ENCODE measurements around the gene INO80B.
"Not testable (repeated sequence)": the region's sequence is repeated elsewhere in the genome, so short reads cannot be mapped to it uniquely, and the experiment has no call there.

Gene INO80B

GRCh38 chr2:74450570-74451190 lies 4.2 kb upstream of the INO80B start:
- H3K4me3 ChIP-seq (ENCODE audit: low read length): no peak overlapping the region
- no peaks in the 10 kb centered on the region for H3K36me3 ChIP-seq (ENCODE audit: control insufficient read depth, insufficient read depth, low read length)
- WGBS (ENCODE audit: insufficient coverage, insufficient read length): no CpG with 5 or more reads among the region's 3 CpGs
- H3K9me3 ChIP-seq (ENCODE audit: control insufficient read depth, insufficient read depth, low read length): no peaks in the 10 kb centered on the region
- H3K27ac ChIP-seq (ENCODE audit: low read length): no peak overlapping the region
- H3K27me3 ChIP-seq (ENCODE audit: control insufficient read depth, insufficient read depth, low read length): no peaks in the 10 kb centered on the region
- no peak for DNase-seq (ENCODE audit: low read depth, low spot score)
- H3K4me1 ChIP-seq (ENCODE audit: control insufficient read depth, insufficient read depth, low read length): no peaks in the 10 kb centered on the region

GRCh38 chr2:74457129-74457548 lies 2.3 kb downstream of the INO80B start:
- WGBS (ENCODE audit: insufficient coverage, insufficient read length): no CpG with 5 or more reads among the region's 27 CpGs
- Histone ChIP-seq H3K9me3 (ENCODE audit: control insufficient read depth, insufficient read depth, low read length) (no peaks in the 10 kb centered on the region), H3K27ac (ENCODE audit: low read length) (no peak overlapping the region), H3K4me3 (ENCODE audit: low read length) (peak overlapping the region; percentile 73; the same call in 1 of the 2 replicates), H3K4me1 (ENCODE audit: control insufficient read depth, insufficient read depth, low read length) (0 out of 2 replicates have a peak, but pooled peaks cover 2% of the 10 kb centered on the region), H3K36me3 (ENCODE audit: control insufficient read depth, insufficient read depth, low read length) (peaks cover 3% of the 10 kb centered on the region; the same call in 1 of the 2 replicates), H3K27me3 (ENCODE audit: control insufficient read depth, insufficient read depth, low read length) (no peaks in the 10 kb centered on the region)
- no peak for DNase-seq (ENCODE audit: low read depth, low spot score)

- Histone ChIP-seq H3K27me3 (ENCODE audit: control insufficient read depth, insufficient read depth, low read length) (no peaks in the 10 kb centered on the region), H3K4me1 (ENCODE audit: control insufficient read depth, insufficient read depth, low read length) (0 out of 2 replicates have a peak, but pooled peaks cover 2% of the 10 kb centered on the region), H3K4me3 (ENCODE audit: low read length) (peak overlapping the region; percentile 73; the same call in 1 of the 2 replicates), H3K27ac (ENCODE audit: low read length) (no peak overlapping the region), H3K36me3 (ENCODE audit: control insufficient read depth, insufficient read depth, low read length) (peaks cover 8% of the 10 kb centered on the region), H3K9me3 (ENCODE audit: control insufficient read depth, insufficient read depth, low read length) (no peaks in the 10 kb centered on the region)
- no CpG with 5 or more reads among the region's 46 CpGs for WGBS (ENCODE audit: insufficient coverage, insufficient read length)
- DNase-seq (ENCODE audit: low read depth, low spot score): no peak
Measured at GRCh38 chr2:74457549-74458131, 2.8 kb downstream of the INO80B start.

GRCh38 chr2:74458132-74458937 lies 3.4 kb downstream of the INO80B start, which contains the start of gene WBP1:
TSS of gene WBP1 (plus strand) at chr2:74458438. CDS start at chr2:74458603, 165 bp downstream.
- Histone ChIP-seq H3K4me1 (ENCODE audit: control insufficient read depth, insufficient read depth, low read length) (0 out of 2 replicates have a peak, but pooled peaks cover 2% of the 10 kb centered on the region), H3K27me3 (ENCODE audit: control insufficient read depth, insufficient read depth, low read length) (no peaks in the 10 kb centered on the region), H3K27ac (ENCODE audit: low read length) (no peak within 1 kb of the TSS), H3K4me3 (ENCODE audit: low read length) (peak within 1 kb of the TSS; percentile 77), H3K36me3 (ENCODE audit: control insufficient read depth, insufficient read depth, low read length) (peaks cover 8% of the 10 kb centered on the region), H3K9me3 (ENCODE audit: control insufficient read depth, insufficient read depth, low read length) (no peaks in the 10 kb centered on the region)
- WGBS (ENCODE audit: insufficient coverage, insufficient read length): no CpG with 5 or more reads among the region's 38 CpGs
- DNase-seq (ENCODE audit: low read depth, low spot score): peak; percentile 100

GRCh38 chr2:74458938-74459363 lies 4.1 kb downstream of the INO80B start:
- WGBS (ENCODE audit: insufficient coverage, insufficient read length): no CpG with 5 or more reads among the region's 10 CpGs
- peak overlapping the region; percentile 77 for H3K4me3 ChIP-seq (ENCODE audit: low read length)
- no peaks in the 10 kb centered on the region for H3K27me3 ChIP-seq (ENCODE audit: control insufficient read depth, insufficient read depth, low read length)
- H3K9me3 ChIP-seq (ENCODE audit: control insufficient read depth, insufficient read depth, low read length): no peaks in the 10 kb centered on the region
- peaks cover 8% of the 10 kb centered on the region for H3K36me3 ChIP-seq (ENCODE audit: control insufficient read depth, insufficient read depth, low read length)
- no peak for DNase-seq (ENCODE audit: low read depth, low spot score)
- H3K27ac ChIP-seq (ENCODE audit: low read length): no peak overlapping the region
- 0 out of 2 replicates have a peak, but pooled peaks cover 2% of the 10 kb centered on the region for H3K4me1 ChIP-seq (ENCODE audit: control insufficient read depth, insufficient read depth, low read length)

GRCh38 chr2:74459503-74460118 lies 4.7 kb downstream of the INO80B start:
- not testable (repeated sequence) for DNase-seq (ENCODE audit: low read depth, low spot score); H3K27me3 ChIP-seq (ENCODE audit: control insufficient read depth, insufficient read depth, low read length); H3K27ac ChIP-seq (ENCODE audit: low read length); H3K4me1 ChIP-seq (ENCODE audit: control insufficient read depth, insufficient read depth, low read length); H3K9me3 ChIP-seq (ENCODE audit: control insufficient read depth, insufficient read depth, low read length); H3K36me3 ChIP-seq (ENCODE audit: control insufficient read depth, insufficient read depth, low read length); H3K4me3 ChIP-seq (ENCODE audit: low read length)
- 100% methylated on average over 1 of the region's 13 CpGs for WGBS (ENCODE audit: insufficient coverage, insufficient read length)

- DNase-seq (ENCODE audit: low read depth, low spot score); H3K4me1 ChIP-seq (ENCODE audit: control insufficient read depth, insufficient read depth, low read length); H3K36me3 ChIP-seq (ENCODE audit: control insufficient read depth, insufficient read depth, low read length); H3K9me3 ChIP-seq (ENCODE audit: control insufficient read depth, insufficient read depth, low read length); H3K27ac ChIP-seq (ENCODE audit: low read length); H3K4me3 ChIP-seq (ENCODE audit: low read length); H3K27me3 ChIP-seq (ENCODE audit: control insufficient read depth, insufficient read depth, low read length): not testable (repeated sequence)
- no CpG with 5 or more reads among the region's 10 CpGs for WGBS (ENCODE audit: insufficient coverage, insufficient read length)
Measured at GRCh38 chr2:74460187-74460586, 5.3 kb downstream of the INO80B start.

- WGBS (ENCODE audit: insufficient coverage, insufficient read length): no CpG with 5 or more reads among the region's 27 CpGs
- Histone ChIP-seq H3K4me1 (ENCODE audit: control insufficient read depth, insufficient read depth, low read length) (0 out of 2 replicates have a peak, but pooled peaks cover 2% of the 10 kb centered on the region), H3K36me3 (ENCODE audit: control insufficient read depth, insufficient read depth, low read length) (peaks cover 8% of the 10 kb centered on the region), H3K27me3 (ENCODE audit: control insufficient read depth, insufficient read depth, low read length) (no peaks in the 10 kb centered on the region), H3K27ac (ENCODE audit: low read length) (no peak overlapping the region), H3K4me3 (ENCODE audit: low read length) (no peak overlapping the region), H3K9me3 (ENCODE audit: control insufficient read depth, insufficient read depth, low read length) (no peaks in the 10 kb centered on the region)
- no peak for DNase-seq (ENCODE audit: low read depth, low spot score)
Measured at GRCh38 chr2:74461187-74462053, 6.5 kb downstream of the INO80B start.

GRCh38 chr2:74462054-74462785 lies 7.3 kb downstream of the INO80B start:
- Histone ChIP-seq H3K36me3 (ENCODE audit: control insufficient read depth, insufficient read depth, low read length) (peaks cover 8% of the 10 kb centered on the region), H3K27ac (ENCODE audit: low read length) (no peak overlapping the region), H3K4me1 (ENCODE audit: control insufficient read depth, insufficient read depth, low read length) (0 out of 2 replicates have a peak, but pooled peaks cover 2% of the 10 kb centered on the region), H3K4me3 (ENCODE audit: low read length) (no peak overlapping the region), H3K9me3 (ENCODE audit: control insufficient read depth, insufficient read depth, low read length) (no peaks in the 10 kb centered on the region), H3K27me3 (ENCODE audit: control insufficient read depth, insufficient read depth, low read length) (no peaks in the 10 kb centered on the region)
- no peak for DNase-seq (ENCODE audit: low read depth, low spot score)
- WGBS (ENCODE audit: insufficient coverage, insufficient read length): no CpG with 5 or more reads among the region's 20 CpGs

Data from iPS DF 6.9 (cell line).